Fibroblast of skin of back (primary cell): Measurements from ENCODE around the gene IDH3A.
"Not testable (repeated sequence)": the region's sequence is repeated elsewhere in the genome, so short reads cannot be mapped to it uniquely, and the experiment has no call there.

Experiments used
- DNase-seq: peaks from one replicate; pipeline ENCODE4 v3.0.0-alpha.2; 2013

IDH3A gene

GRCh38 chr15:78129751-78130287, 19.3 kb upstream of the IDH3A start:
- no peak for DNase-seq

- no peak for DNase-seq
Measured at GRCh38 chr15:78130466-78131294, 18.5 kb upstream of the IDH3A start.

DNA sequence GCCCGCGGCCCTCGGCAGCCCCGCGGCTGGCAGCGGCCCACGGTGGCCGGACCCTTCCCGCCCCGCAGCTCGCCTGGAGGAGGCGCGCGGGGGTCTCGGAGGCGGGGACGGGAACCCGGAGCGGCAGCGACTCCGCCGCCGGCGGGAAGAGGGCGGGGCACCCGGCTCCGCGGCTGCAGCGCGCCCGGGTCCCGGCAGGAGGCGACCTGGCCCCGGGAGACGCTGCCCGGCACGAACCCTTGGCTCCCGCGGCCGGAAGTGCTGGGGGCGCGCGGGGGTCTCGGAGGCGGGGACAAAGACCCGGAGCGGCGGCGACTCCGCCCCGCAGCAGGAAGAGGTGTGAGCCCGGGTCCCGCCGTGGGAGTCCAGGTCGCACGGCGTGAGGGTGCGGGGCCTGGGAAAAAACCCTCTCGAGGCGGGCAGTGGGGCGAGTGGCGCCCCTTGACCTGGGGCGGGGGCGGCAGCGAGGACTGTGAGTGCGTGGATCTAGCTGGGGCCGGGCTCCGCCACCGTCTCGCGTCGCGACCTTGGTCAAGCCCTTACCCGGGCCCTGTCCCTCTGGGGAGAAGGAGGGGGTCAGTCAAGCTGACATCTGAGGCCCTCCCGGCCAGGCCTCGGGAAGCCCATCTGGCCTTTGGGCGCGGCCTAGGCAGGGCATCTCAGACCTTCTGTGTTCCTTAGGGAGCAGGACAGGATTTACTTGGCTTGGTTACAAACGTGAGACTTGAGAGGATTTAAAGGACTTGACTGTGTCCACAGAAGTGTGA, 17.7 kb upstream of the IDH3A start, which contains the start of gene CIB2:
TSS of gene CIB2 (minus strand) at position 151 of the 767 bp plus-strand sequence. CDS start 230 bp downstream, outside the sequence.
- peak; percentile 77 for DNase-seq

GRCh38 chr15:78133801-78134200, 15.4 kb upstream of the IDH3A start:
- no peak for DNase-seq

DNA sequence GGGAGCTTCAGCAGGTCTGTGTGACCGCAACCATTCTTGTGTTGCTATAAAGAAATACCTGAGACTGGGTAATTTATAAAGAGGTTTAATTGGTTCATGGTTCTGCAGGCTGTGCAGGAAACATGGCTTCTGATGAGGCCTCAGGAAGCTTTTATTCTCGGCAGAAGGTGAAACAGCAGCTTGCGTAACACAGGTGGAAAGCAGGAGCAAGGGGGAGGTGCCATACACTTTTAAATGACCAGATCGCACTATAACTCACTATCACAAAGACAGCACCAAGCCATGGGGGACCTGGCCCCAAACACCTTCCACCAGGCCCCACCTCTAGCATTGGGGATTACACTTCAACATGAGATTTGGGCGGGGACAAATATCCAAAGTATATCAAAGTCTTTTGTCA, 9.6 kb upstream of the IDH3A start:
- no peak for DNase-seq

- no peak for DNase-seq
Measured at GRCh38 chr15:78140292-78140691, 8.9 kb upstream of the IDH3A start.

DNA sequence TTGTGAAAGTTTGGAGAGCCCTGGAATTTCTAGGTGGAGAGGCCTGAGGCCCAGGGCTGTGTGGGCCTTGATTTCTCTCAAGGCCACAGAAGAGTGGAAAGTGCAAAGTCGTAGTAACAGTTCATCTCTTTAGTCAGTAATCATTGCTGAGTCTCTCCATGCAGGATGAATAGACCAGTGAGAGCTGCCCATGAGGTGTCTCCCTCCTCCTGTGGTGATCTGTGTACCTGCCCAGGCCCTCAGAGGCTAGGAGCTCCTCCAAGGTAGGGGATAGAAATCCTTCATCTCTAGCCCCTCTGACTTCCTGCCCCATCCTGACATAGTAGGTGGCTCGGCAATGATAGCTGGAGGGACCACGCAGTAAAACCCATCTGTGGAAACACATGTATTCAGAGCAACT, 6.8 kb upstream of the IDH3A start:
- DNase-seq = no peak

GRCh38 chr15:78146425-78147154, 2.6 kb upstream of the IDH3A start:
- no peak for DNase-seq

DNA sequence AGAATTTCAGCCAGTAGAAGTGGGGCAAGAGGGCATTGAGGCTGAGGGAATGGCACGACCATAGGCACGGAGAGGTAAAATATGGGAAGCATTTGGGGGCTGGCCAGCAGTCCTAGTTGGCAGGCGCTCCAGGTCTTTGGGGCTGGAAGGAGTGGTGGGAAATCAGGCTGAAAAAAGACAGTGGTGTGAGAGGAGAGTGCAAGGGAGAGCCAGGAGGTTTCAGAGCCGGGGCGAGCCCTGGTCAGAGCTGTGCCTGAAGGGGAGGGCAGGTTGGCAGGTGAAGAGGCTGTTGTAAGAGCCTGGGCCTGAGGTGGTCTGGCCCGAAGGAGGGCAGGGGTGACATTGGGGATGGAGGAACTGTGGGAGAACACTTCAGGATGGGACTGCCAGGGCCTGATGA, 1.6 kb upstream of the IDH3A start:
- no peak for DNase-seq

- DNase-seq = no peak
Measured at GRCh38 chr15:78148392-78149067, 632 bp upstream of the IDH3A start.

GRCh38 chr15:78149805-78150751, 916 bp downstream of the IDH3A start:
- DNase-seq = peak; percentile 18

DNA sequence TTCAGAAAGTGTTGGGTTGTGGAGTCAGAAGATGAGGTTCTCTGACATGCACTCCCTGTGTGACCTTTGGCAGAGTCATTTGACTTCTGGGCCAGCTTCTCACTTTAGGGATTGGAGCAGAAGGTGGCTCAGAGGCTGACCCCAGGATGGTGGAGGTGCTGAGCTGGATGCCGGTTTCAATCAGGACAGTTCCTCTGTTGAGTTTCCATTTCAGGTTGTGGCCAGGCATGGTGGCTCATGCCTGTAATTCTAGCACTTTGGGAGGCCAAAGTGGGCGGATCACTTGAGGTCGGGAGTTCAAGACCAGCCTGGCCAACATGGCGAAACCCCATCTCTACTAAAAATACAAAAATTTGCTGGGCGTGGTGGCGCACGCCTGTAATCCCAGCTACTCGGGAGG, 1.9 kb downstream of the IDH3A start:
- not testable (repeated sequence) for DNase-seq

DNA sequence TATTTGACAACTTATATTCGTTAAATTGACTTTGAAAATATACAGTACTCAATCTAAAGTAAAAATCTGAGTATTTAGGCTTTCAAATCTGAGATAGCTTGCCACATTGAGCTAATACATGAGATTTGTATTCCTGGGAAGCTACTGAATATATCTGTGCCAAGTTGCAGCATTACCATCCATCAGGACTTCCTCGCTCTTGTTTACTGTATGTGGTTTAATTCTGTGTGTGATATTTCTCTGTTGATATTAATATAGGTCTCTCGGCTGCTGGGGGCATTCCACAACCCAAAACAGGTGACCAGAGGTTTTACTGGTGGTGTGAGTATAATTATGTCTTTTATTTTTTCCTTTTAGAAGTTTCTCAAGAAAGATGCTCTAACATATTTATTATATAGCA, 5.8 kb downstream of the IDH3A start:
- DNase-seq = no peak

DNA sequence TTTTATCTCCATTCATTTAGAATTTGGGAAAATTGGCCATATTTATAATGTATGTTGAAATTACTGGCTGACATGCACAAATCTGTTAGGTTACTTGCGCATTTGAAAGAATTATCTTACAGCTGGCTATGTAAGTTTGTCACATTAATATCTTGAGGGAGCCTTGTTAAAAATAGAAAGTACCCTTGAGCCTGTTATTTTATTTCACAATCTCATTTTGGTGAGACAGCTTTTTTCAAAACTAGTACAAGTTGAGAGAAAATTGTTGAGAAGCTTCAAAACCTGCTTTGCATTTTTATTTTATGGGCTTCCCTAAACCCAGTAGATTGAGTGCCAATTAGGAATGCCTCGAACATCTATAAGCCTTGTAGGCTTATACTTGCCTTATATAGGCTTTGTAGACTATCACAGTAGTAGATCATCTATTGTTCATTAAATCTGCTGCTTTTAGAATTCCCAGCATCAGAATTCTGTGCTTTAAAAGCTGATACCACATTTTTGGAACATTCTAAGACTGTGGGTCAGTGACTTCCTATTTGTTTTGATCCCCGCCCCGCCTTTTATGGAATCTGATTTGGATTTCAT, 6.3 kb downstream of the IDH3A start:
- DNase-seq = no peak

DNA sequence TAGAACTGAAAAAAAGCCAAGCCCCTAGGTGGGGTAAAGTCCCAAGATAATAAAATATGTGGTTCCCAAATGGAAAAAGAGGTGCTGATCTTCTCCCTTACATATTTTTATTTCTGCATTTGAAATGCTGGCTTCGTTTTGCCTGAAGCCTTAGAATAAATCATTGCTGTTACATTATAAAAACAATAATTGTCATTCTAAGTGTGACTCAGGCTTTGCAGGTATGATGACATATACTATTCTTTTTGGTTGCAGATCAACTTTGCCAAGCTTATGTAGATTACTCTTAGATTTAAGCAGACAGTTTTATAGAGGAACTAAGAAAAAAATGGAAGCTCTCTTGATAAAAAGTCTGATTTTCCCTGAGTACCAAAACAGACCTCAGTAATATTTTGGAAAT, 7.5 kb downstream of the IDH3A start:
- DNase-seq = no peak

GRCh38 chr15:78157203-78157602, 8.0 kb downstream of the IDH3A start:
- no peak for DNase-seq

- DNase-seq = no peak
Measured at GRCh38 chr15:78159395-78159794, 10.2 kb downstream of the IDH3A start.

DNA sequence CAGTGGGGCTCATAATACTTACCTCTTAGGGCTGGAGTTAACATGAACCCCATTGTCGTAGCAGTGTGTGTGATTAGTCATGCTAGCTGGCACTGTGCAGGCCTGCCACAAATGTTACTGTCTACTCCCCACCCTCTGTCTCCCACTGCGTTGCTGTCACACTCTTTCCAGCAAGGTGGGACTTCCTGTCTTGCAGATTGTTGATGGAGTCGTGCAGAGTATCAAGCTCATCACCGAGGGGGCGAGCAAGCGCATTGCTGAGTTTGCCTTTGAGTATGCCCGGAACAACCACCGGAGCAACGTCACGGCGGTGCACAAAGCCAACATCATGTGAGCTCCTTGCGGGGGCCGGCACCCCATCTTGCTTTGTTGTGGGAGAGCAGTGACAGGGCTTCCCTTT, 12.9 kb downstream of the IDH3A start:
- no peak for DNase-seq

- no peak for DNase-seq
Measured at GRCh38 chr15:78164010-78164409, 14.8 kb downstream of the IDH3A start.

GRCh38 chr15:78167227-78167888, 18.2 kb downstream of the IDH3A start:
- no peak for DNase-seq
